OCI-LY1 (cell line): ENCODE data around the gene TENM4.

Experiments
- CTCF ChIP-seq: fragments of 200-600 bp; sonication (generic), shearing (Covaris generic); IDR thresholded peaks from 2 replicates; pipeline ENCODE4 v1.5.1; 2017; ENCODE audit warnings: mild to moderate bottlenecking, antibody characterized with exemption, low read length, moderate library complexity, mixed read lengths
- EZH2 ChIP-seq: fragments of 200-600 bp; sonication (generic), shearing (Covaris generic); IDR thresholded peaks from 2 replicates; pipeline ENCODE4 v1.8.0; 2017; ENCODE audit warnings: borderline replicate concordance, mixed run types, mild to moderate bottlenecking, antibody characterized with exemption, low read length, moderate library complexity, mixed read lengths

GRCh38 chr11:79313530-79313913 is 127.3 kb downstream of the TENM4 start:
- no peak for TF ChIP-seq EZH2
- no peak for TF ChIP-seq CTCF
